GM12873 (cell line): ENCODE measurements around the gene TAS2R10.

ENCODE experiments used
- TF ChIP-seq, protein P1 (sequence below): IDR thresholded peaks from 2 replicates; pipeline ENCODE4 v1.5.1; 2012; ENCODE audit warnings: low read depth, mild to moderate bottlenecking, moderate library complexity, low read length, control low read depth; ENCODE audit not compliant: insufficient read depth; ENCODE audit errors: missing control alignments

The TAS2R10 gene

DNA sequence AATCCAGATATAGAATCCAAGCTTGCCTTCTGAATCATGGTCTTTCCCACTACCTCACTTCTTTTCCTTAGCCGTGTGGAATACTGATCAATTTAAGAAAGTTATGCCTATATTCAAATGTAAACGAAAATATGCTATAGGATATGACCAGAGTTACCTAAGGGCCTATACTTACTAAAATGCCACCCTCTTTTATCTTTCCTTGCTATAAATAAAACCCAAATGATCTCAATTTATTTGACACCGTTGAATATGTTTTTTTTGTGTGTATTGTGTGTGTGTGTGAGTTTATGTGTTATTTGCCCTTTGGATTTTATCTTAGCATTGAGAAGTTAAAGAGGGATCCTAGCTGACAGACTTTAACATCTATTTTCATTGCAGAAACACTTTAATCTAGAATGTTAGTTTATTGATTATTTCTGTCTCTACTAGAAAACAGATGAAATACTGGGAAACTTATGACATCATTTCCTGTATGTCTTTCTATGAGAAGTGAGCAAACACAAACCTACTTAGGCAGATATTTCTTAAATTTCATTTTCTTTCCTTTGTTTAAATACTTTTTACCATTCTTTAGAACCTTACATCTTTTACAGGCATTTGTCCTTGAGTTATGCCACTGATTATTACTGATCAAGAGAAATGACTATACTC is 14.1 kb downstream of the TAS2R10 start:
- TF ChIP-seq, protein P1, sequence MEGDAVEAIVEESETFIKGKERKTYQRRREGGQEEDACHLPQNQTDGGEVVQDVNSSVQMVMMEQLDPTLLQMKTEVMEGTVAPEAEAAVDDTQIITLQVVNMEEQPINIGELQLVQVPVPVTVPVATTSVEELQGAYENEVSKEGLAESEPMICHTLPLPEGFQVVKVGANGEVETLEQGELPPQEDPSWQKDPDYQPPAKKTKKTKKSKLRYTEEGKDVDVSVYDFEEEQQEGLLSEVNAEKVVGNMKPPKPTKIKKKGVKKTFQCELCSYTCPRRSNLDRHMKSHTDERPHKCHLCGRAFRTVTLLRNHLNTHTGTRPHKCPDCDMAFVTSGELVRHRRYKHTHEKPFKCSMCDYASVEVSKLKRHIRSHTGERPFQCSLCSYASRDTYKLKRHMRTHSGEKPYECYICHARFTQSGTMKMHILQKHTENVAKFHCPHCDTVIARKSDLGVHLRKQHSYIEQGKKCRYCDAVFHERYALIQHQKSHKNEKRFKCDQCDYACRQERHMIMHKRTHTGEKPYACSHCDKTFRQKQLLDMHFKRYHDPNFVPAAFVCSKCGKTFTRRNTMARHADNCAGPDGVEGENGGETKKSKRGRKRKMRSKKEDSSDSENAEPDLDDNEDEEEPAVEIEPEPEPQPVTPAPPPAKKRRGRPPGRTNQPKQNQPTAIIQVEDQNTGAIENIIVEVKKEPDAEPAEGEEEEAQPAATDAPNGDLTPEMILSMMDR, result no peak

DNA sequence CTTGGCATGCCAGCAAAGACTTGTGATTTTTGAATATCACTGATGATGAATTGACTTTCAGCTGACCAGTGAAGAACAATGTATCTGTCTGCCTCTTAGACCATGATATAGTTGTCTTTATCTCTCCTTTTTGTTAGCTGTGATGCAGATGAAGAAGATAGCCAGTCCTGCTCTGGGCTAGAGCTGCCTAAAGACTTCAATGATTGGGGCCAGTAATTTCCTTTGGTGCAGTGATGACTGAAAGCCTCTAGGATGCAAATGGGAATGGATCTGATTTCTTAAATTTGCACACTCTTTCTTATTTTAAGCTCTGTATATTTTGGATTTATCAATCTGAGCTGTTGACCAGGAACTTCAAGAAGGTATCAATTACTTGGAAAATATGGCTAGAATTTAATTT is 16.1 kb downstream of the TAS2R10 start, which contains the start of gene TAS2R9:
TSS of gene TAS2R9 (minus strand) at position 101 of the 400 bp plus-strand sequence. CDS start at position 8, 93 bp downstream.
- TF ChIP-seq, protein P1, result no peak

DNA sequence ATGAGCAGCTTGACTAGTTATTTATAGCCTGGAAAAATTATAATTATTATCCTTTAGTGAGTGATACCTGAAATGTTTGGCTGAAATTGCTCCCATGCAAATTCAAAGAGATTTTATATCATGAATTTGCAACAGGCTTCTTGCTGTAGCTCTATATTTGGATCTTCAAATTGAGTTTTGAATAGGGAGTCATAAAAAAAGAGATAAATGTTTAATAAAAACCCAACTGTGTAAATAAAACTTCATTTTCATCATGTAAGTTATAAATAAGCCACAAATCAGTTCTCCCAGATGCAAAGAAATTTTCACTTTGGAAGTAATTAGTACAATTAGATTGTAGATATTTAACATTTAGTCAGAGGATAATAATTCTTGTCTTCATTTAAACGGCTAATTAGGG is 19.0 kb downstream of the TAS2R10 start, which contains the start of gene TAS2R8:
TSS of gene TAS2R8 (minus strand) at position 101 of the 400 bp plus-strand sequence. CDS start 306 bp downstream, outside the sequence.
- TF ChIP-seq, protein P1, result no peak

DNA sequence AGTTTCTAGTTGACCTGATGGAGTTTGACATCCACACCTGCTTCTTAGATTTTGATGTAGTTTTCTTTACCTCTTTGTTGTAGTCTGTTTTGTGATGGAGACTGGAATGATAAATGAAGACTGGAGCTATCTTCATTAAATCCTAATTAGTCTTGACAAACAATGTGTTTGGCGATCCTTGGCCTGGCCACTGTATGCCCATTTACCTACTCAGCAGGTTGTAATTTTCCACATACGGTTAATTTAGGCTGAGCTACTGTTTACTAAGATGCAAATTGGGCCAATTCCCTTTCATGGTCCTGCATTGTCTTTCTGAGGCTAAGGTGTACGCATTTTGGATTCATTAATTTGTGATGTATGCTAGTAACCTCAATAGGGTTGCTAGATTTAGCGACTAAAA is 23.6 kb downstream of the TAS2R10 start, which contains the start of gene TAS2R7:
TSS of gene TAS2R7 (minus strand) at position 41 of the 400 bp plus-strand sequence. CDS start 57 bp downstream, outside the sequence.
- TF ChIP-seq, protein P1, result no peak

DNA sequence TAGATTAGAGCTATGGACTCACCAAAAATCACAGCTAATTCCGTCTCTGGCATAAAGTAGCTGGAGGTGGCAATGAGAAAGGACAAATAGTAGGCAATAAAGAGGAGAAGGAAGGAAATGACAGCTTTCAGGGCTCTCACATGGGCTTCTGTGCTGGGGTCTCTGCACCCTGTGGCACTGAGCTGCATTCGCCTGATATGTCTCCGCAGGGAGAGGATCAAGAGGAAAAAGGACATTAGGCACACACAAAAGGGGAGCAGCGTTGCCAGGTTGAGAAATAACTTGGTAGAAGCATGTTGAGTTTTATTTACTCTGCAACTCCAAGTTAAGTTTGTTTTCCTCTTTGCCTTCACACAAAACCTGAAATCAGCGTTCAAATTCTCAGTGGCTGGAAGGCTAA is 24.4 kb downstream of the TAS2R10 start:
- TF ChIP-seq, protein P1, result no peak

DNA sequence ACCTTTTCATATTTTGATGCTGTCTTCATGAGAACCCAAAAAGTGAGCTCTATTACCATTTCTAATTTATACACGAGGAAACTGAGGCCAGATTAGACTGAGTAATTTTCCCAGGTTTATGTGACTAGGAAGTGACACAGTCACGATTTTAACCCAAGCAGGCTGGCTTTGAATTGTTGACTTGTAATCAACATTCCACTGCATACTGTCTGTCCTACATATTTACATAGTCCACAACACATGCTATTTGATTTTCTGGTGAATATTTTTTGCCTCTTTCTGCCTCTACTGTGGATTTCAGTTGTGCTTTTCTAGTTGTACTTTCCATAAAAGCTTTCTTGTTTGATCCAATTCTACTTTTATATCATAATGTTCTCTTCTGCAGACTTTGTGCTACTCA is 31.9 kb downstream of the TAS2R10 start:
- TF ChIP-seq, protein P1, result no peak

DNA sequence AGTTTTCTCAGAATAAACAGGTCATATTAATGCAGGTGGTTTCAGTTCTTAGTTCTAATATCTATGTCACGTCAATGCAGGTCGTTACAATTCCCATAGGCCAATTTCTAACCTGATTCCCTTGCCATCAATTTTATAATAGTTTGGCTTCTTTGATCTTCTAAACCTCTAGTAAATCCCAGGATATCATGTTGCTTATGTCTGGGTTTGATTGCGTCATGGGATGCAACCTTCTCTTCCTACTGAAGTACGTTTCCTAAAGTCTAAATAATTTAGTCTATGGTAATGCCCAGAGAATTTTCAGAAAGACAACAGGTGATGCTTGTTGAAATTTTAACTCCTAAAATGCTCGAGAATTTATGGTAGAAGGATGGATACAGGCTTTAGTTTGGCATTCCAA is 42.9 kb downstream of the TAS2R10 start:
- TF ChIP-seq, protein P1, result no peak
